GM12801 (cell line): ENCODE measurements around the gene DAB2.

Experiments
- TF ChIP-seq, protein P1 (sequence below): IDR thresholded peaks from one replicate; pipeline ENCODE4 v1.5.1; 2011; ENCODE audit warnings: control low read depth; ENCODE audit not compliant: insufficient read length; ENCODE audit errors: extremely low read depth

The DAB2 gene

DNA sequence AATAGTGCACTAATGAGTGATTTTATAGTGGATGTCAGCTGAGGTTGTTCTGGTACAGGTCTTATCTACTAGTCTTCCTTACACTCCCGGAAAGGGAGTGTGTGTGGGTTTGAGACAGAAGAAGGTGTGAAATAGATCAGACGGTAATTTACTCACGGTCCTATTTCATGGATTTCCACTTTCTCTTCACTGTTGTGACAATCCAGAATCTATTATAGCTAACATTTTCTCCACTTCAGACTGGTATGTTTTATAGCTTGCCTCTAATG is 53.5 kb downstream of the DAB2 start:
- TF ChIP-seq, protein P1, sequence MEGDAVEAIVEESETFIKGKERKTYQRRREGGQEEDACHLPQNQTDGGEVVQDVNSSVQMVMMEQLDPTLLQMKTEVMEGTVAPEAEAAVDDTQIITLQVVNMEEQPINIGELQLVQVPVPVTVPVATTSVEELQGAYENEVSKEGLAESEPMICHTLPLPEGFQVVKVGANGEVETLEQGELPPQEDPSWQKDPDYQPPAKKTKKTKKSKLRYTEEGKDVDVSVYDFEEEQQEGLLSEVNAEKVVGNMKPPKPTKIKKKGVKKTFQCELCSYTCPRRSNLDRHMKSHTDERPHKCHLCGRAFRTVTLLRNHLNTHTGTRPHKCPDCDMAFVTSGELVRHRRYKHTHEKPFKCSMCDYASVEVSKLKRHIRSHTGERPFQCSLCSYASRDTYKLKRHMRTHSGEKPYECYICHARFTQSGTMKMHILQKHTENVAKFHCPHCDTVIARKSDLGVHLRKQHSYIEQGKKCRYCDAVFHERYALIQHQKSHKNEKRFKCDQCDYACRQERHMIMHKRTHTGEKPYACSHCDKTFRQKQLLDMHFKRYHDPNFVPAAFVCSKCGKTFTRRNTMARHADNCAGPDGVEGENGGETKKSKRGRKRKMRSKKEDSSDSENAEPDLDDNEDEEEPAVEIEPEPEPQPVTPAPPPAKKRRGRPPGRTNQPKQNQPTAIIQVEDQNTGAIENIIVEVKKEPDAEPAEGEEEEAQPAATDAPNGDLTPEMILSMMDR: no peak

DNA sequence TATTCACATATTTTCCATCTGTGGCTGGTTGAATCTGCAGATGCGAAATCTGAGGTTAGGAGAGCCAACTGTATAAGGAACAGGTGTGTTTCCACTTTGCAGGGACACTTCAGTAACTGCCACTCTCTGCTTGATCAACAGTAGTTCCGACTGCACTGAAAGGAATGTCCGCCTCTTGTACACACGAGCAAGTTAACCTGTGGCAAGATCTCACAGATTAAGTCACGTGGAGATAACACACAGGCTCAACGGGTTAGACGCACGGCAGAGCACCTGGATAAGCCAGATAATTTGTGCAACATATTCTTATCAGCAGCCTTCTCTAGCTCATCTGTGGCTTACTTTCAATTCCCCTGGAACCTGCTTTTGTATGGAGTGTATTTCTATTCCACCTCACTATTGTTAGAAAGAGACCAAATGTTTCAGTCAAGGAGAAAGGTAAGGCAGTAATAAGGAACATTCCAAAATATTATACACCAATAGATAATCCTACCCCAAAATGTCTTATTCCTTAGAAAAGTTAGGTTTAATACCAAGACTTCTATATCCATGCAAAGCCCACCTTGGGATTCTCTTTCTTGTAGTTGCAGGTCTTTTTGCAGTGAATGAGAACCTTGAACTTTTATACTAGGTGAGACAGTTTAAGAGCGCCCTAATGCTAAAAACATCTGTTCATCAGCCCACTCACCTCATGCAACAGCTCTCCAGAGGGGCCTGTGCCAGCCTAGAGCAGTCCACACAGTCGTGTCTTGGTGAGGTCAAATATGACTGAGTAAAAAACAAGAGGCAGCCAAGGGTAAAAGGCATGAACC is 54.0 kb downstream of the DAB2 start:
- TF ChIP-seq, protein P1: no peak

DNA sequence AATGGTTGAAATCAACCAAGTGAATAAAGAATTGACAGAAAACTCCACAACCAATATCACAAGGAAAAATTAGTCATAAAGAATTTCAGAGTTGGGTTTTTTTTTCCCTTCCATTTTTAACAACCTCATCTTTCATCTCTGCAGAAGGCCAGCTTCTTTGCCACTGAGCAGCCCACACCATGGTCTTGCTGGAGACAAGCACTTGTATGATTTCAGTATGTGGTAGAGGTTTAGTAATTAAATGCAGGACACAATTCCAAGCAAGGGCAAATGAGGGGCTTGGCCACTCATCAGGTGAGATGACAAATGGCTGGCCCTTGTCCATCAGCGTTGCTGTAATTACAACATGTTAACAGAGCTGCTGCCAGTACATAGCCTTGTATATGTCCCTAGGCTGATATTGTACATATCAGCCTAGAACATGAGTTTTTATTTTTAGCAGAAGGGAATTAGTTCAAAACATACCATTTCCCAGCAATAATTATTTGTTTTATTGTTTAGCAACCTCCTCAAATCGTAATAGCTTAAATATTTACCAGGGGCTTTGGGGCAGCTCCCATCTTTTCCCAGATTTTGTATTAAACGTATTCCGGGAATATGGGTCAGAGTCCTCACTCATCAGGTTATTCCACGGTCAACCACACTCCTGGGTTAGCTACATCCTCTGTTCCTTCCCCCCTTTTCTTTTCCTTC is 55.5 kb downstream of the DAB2 start:
- TF ChIP-seq, protein P1: no peak

DNA sequence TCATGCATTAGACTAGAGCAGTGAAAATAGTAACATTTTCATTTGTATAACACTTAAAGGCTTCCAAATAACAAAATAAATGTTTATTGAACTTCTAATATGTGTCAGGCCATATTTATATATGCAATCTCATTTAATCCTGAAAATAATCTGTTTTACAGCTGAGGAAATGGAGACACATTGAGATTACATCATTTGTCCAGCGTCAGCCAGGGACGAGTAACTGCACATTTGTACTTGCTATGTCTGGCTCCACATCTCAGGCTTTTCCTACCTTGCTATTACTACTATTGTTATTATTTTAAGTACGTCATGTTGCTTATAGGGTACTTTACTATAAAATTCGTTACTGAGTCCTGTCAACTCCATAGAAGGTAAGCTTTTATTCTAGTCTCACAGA is 56.7 kb downstream of the DAB2 start:
- TF ChIP-seq, protein P1: no peak

DNA sequence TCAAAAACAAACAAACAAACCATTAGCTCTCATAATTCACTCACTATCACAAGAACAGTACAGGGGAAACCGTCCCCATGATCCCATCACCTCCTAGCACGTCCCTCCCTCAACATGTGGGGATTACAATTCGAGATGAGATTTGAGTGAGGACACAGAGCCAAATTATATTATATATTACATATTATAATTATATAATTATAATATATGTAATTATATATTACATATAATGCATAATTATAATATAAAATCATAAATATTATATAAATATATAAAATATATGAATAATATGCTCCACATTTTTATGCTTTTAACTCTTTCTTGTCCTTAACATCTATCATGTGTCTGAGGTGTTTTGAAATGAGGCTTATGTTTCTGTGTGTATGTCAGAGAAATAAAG is 57.1 kb downstream of the DAB2 start:
- TF ChIP-seq, protein P1: no peak

DNA sequence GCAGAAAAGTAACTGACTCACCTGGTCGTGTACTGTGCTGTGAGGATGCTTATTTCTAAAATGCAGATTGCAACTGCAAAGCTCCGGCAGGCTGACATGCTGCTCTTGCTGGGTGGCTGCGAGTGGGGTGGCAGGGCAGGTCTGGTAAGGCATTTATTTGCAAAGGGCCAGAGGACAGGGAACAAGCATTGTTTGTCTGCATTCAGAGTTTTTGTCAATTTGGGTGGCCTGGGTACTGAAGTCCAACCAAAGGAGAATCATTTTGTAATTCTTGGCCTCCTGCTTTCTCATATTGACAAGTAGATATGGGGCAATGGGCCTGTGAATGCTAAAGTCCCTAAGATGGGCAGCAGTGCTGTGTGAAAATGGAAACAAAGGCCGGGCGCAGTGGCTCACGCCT is 60.4 kb downstream of the DAB2 start, which contains the start of gene C9:
TSS of gene C9 (minus strand) at position 129 of the 400 bp plus-strand sequence. CDS start at position 98, 31 bp downstream.
- TF ChIP-seq, protein P1: no peak

DNA sequence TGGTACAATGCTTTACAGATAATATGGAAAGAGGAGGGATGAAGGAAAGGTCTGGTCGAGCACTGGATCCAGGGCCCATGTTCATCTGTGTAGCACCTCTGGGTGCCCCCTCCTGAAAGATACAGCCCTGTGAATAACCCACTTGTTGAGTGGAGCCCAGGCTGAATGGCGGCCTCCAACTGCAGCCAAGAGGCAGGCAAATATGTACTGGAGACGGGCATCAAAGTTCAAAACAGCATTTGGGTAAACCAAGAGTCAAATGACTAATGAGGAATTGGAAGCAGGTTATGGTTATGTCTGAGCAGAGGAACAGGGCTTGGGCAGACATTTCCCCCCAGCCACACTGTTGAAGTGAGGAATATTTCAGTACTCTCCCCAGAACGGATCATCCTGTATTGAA is 61.6 kb downstream of the DAB2 start:
- TF ChIP-seq, protein P1: no peak
